ENCODE measurements around the gene SCO2. TPM values are rescaled to one million over a fixed set of nuclear protein-coding genes. Genes with fewer than 3 reads are reported as not detected.

SCO2 gene
- total and polyA plus RNA-seq, 2 of the 13 experiments (the other 11 are each of a cell fraction or from before 2014, with no cell fraction given), result 0.32 to 3.7 TPM

DNA sequence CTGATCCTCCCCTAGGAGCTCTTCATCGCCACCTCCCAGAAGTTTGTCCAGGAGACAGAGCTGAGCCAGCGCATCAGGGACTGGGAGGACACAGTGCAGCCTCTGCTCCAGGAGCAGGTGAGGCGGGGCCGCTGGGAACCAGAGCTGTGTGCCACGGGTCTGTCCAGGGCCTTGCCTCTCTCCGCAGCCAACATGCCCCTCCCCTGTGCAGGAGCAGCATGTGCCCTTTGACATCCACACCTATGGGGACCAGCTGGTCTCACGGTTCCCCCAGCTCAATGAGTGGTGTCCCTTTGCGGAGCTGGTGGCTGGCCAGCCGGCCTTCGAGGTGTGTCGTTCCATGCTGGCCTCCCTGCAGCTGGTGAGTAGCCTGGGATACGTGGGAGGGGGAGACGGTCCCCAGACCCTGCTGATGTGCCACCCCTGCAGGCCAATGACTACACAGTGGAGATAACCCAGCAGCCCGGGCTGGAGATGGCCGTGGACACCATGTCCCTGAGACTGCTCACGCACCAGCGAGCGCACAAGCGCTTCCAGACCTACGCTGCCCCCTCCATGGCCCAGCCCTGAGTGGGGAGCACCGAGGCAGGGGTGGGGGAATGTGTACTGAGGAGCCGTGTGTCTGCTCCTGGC, 2.5 kb downstream of the SCO2 start:
- no peak for FAIRE-seq
- peaks cover 20% of the 10 kb centered on the region for H3K79me2 ChIP-seq (ENCODE audit: insufficient read depth, low read length)
- H4K20me1 ChIP-seq (ENCODE audit: insufficient read depth, low read length), result peaks cover 19% of the 10 kb centered on the region
- peaks cover 28% of the 10 kb centered on the region for H3K4me1 ChIP-seq (ENCODE audit: insufficient read depth, low read length)
- POLR2A ChIA-PET, result interaction anchor here (1.0 kb wide), 1 partner anchor 38 kb away, joined by 3 read pairs; no protein-coding TSS in a partner anchor
- DNase-seq (ENCODE audit: low spot score), result no peak
- BruUV-seq (replicated peaks), result no TSS peak
- no peak for ATAC-seq
- H3K4me3 ChIP-seq (replicated peaks in 1 of 3; ENCODE audit: insufficient read depth in 1 of 3, low read depth in 2 of 3, low read length in 3 of 3), result no peak overlapping the region
- H3K27me3 ChIP-seq (ENCODE audit: control insufficient read depth in 1 of 2, insufficient read depth in 2 of 2, low read length in 2 of 2), result no peaks in the 10 kb centered on the region
- CTCF ChIA-PET (ENCODE audit: low intra/inter-chr PET ratio, low total read pairs), result no interaction called here
- 98% methylated on average over 11 of the region's 22 CpGs for WGBS (ENCODE audit: low lambda C conversion rate)
- H3K36me3 ChIP-seq (replicated peaks in 1 of 2; ENCODE audit: control insufficient read depth in 1 of 2, insufficient read depth in 2 of 2, low read length in 2 of 2), result peaks cover 16 to 43% of the 10 kb centered on the region in 2 experiments; a peak in 4 of 5 replicates
- H2AFZ ChIP-seq (ENCODE audit: low read length), result no peak overlapping the region
- in situ Hi-C loops (cut with HindIII; ENCODE audit: extremely low pct_ligation_motif_present, low pct_unique_long_range_greater_than_20kb), result no loop called here
- intact Hi-C loops (cut with micrococcal nuclease; ENCODE audit: unreplicated experiment), result no loop called here
- no peak overlapping the region for H3K27ac ChIP-seq (ENCODE audit: extremely low read length, insufficient read depth, low read length)
- H3K9ac ChIP-seq (ENCODE audit: insufficient read depth, low read depth, low read length), result no peak overlapping the region
- H3K9me3 ChIP-seq (ENCODE audit: low read length), result no peaks in the 10 kb centered on the region
- H3K4me2 ChIP-seq (ENCODE audit: low read depth, low read length), result no peak overlapping the region
- peak; percentile 46 for TF ChIP-seq RBFOX2 (IDR thresholded peaks at IDR 0.05; ENCODE audit: low read depth, low read length)
- TF ChIP-seq ZNF317 (CRISPR knock-in tag; IDR thresholded peaks at IDR 0.05), result no peak
- 0 out of 2 replicates have a peak, but pooled peaks have one; percentile 23 for TF ChIP-seq AKAP8 (CRISPR knock-in tag; IDR thresholded peaks at IDR 0.05)
- peak; percentile 89 for TF ChIP-seq AGO2 (optimal IDR thresholded peaks at IDR 0.05; ENCODE audit: low read depth, low read length)

DNA sequence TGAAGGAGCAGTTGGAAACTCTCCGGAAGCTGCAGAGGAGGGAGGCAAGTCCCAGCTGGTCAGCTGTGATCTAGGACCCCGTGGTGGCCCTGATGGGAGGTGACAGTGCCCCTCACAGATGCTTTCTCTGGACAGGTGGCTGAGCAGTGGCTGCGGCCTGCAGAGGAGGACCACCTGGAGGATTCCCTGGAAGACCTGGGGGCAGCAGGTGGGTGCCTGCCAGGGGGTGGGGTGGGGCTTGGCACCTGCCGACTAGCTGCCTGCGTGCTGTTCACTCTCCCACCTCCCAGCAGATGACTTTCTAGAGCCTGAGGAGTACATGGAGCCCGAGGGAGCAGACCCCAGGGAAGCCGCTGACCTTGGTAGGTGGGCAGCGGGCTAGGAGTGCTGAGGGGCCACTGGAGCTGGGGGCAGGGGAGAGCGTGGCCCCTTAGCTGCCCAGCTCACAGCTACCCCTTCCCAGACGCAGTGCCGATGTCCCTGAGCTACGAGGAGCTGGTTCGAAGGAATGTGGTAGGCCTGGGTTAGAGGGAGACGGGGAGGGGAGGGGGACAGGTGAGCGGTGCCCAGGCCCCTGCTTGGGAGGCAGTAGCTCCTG, 3.1 kb downstream of the SCO2 start:
- Histone ChIP-seq H2AFZ (ENCODE audit: low read length) (no peak overlapping the region), H3K36me3 (replicated peaks in 1 of 2; ENCODE audit: control insufficient read depth in 1 of 2, insufficient read depth in 2 of 2, low read length in 2 of 2) (peaks cover 19 to 49% of the 10 kb centered on the region in 2 experiments; a peak in 4 of 5 replicates), H4K20me1 (ENCODE audit: insufficient read depth, low read length) (peaks cover 19% of the 10 kb centered on the region), H3K4me2 (ENCODE audit: low read depth, low read length) (no peak overlapping the region), H3K4me3 (replicated peaks in 1 of 3; ENCODE audit: insufficient read depth in 1 of 3, low read depth in 2 of 3, low read length in 3 of 3) (no peak overlapping the region), H3K9me3 (ENCODE audit: low read length) (no peaks in the 10 kb centered on the region), H3K27ac (ENCODE audit: extremely low read length, insufficient read depth, low read length) (no peak overlapping the region), H3K79me2 (ENCODE audit: insufficient read depth, low read length) (peaks cover 20% of the 10 kb centered on the region), H3K27me3 (ENCODE audit: control insufficient read depth in 1 of 2, insufficient read depth in 2 of 2, low read length in 2 of 2) (no peaks in the 10 kb centered on the region), H3K9ac (ENCODE audit: insufficient read depth, low read depth, low read length) (no peak overlapping the region), H3K4me1 (ENCODE audit: insufficient read depth, low read length) (peaks cover 22% of the 10 kb centered on the region)
- in situ Hi-C loops (cut with HindIII; ENCODE audit: extremely low pct_ligation_motif_present, low pct_unique_long_range_greater_than_20kb), result no loop called here
- CTCF ChIA-PET (ENCODE audit: low intra/inter-chr PET ratio, low total read pairs), result no interaction called here
- no peak for DNase-seq (ENCODE audit: low spot score)
- POLR2A ChIA-PET, result interaction anchor here (1.0 kb wide), 1 partner anchor 38 kb away, joined by 3 read pairs; no protein-coding TSS in a partner anchor
- ATAC-seq, result no peak
- intact Hi-C loops (cut with micrococcal nuclease; ENCODE audit: unreplicated experiment), result no loop called here
- no TSS peak for BruUV-seq (replicated peaks)
- FAIRE-seq, result no peak
- 97% methylated on average over 13 of the region's 15 CpGs for WGBS (ENCODE audit: low lambda C conversion rate)
- TF ChIP-seq, protein P1, sequence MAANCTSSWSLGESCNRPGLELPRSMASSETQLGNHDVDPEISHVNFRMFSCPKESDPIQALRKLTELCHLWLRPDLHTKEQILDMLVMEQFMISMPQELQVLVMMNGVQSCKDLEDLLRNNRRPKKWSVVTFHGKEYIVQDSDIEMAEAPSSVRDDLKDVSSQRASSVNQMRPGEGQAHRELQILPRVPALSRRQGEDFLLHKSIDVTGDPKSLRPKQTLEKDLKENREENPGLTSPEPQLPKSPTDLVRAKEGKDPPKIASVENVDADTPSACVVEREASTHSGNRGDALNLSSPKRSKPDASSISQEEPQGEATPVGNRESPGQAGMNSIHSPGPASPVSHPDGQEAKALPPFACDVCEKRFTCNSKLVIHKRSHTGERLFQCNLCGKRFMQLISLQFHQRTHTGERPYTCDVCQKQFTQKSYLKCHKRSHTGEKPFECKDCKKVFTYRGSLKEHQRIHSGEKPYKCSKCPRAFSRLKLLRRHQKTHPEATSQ (CRISPR knock-in tag; IDR thresholded peaks at IDR 0.05; ENCODE audit: borderline replicate concordance), result no peak
- TF ChIP-seq NFATC3 (CRISPR knock-in tag; IDR thresholded peaks at IDR 0.05) (no peak), TP53 (CRISPR knock-in tag; conservative IDR thresholded peaks at IDR 0.05) (no peak), ZNF629 (CRISPR knock-in tag; conservative IDR thresholded peaks at IDR 0.05) (no peak)
- TF ChIP-seq, protein P2, sequence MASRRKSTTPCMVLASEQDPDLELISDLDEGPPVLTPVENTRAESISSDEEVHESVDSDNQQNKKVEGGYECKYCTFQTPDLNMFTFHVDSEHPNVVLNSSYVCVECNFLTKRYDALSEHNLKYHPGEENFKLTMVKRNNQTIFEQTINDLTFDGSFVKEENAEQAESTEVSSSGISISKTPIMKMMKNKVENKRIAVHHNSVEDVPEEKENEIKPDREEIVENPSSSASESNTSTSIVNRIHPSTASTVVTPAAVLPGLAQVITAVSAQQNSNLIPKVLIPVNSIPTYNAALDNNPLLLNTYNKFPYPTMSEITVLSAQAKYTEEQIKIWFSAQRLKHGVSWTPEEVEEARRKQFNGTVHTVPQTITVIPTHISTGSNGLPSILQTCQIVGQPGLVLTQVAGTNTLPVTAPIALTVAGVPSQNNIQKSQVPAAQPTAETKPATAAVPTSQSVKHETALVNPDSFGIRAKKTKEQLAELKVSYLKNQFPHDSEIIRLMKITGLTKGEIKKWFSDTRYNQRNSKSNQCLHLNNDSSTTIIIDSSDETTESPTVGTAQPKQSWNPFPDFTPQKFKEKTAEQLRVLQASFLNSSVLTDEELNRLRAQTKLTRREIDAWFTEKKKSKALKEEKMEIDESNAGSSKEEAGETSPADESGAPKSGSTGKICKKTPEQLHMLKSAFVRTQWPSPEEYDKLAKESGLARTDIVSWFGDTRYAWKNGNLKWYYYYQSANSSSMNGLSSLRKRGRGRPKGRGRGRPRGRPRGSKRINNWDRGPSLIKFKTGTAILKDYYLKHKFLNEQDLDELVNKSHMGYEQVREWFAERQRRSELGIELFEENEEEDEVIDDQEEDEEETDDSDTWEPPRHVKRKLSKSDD (CRISPR knock-in tag; IDR thresholded peaks at IDR 0.05; ENCODE audit: low read depth), result no peak
- TF ChIP-seq, protein P3, sequence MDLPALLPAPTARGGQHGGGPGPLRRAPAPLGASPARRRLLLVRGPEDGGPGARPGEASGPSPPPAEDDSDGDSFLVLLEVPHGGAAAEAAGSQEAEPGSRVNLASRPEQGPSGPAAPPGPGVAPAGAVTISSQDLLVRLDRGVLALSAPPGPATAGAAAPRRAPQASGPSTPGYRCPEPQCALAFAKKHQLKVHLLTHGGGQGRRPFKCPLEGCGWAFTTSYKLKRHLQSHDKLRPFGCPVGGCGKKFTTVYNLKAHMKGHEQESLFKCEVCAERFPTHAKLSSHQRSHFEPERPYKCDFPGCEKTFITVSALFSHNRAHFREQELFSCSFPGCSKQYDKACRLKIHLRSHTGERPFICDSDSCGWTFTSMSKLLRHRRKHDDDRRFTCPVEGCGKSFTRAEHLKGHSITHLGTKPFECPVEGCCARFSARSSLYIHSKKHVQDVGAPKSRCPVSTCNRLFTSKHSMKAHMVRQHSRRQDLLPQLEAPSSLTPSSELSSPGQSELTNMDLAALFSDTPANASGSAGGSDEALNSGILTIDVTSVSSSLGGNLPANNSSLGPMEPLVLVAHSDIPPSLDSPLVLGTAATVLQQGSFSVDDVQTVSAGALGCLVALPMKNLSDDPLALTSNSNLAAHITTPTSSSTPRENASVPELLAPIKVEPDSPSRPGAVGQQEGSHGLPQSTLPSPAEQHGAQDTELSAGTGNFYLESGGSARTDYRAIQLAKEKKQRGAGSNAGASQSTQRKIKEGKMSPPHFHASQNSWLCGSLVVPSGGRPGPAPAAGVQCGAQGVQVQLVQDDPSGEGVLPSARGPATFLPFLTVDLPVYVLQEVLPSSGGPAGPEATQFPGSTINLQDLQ (CRISPR knock-in tag; IDR thresholded peaks at IDR 0.05), result no peak

Data from HepG2 (cell line).